ENCODE results near the gene KCNJ5. TPM values are rescaled to one million over a fixed set of nuclear protein-coding genes. Genes with fewer than 3 reads are reported as not detected.

KCNJ5 gene
- total RNA-seq, 1 experiment from 2014 or later: 0.11 TPM

- no peak overlapping the region for H2BK5ac ChIP-seq (ENCODE audit: insufficient read length, low read length)
- H3K4me1 ChIP-seq (ENCODE audit: insufficient read depth, low read length): no peaks in the 10 kb centered on the region
- H2BK20ac ChIP-seq (ENCODE audit: low read depth, low read length, poor library complexity, severe bottlenecking): no peak overlapping the region
- no peak overlapping the region for H3K27ac ChIP-seq (ENCODE audit: insufficient read length, low read depth, low read length)
- no CpG with 5 or more reads among the region's 2 CpGs for WGBS (ENCODE audit: extremely low coverage, insufficient read length, low lambda C conversion rate)
- Mint-ChIP-seq H3K27ac (no peak overlapping the region), H3K4me3 (no peak overlapping the region), H3K27me3 (ENCODE audit: low read depth) (peaks cover 7% of the 10 kb centered on the region), H3K9me3 (no peaks in the 10 kb centered on the region), H3K36me3 (ENCODE audit: insufficient read depth in 1 of 3, low read depth in 3 of 3) (no peaks in the 10 kb centered on the region), H3K4me1 (peaks cover 7 to 9% of the 10 kb centered on the region in 2 experiments; a peak in 3 of 4 replicates)
- H4K91ac ChIP-seq (ENCODE audit: insufficient read length, low read depth, low read length): no peak overlapping the region
- H3K23me2 ChIP-seq (ENCODE audit: insufficient read length, low read depth, low read length, poor library complexity, severe bottlenecking): no peaks in the 10 kb centered on the region
- H4K5ac ChIP-seq (ENCODE audit: insufficient read length, low read depth, low read length): no peak overlapping the region
- no peak overlapping the region for H4K8ac ChIP-seq (replicated peaks; ENCODE audit: insufficient read length, low read depth, low read length)
- H2BK120ac ChIP-seq (ENCODE audit: low read depth, low read length, poor library complexity, severe bottlenecking): no peak overlapping the region
- TF ChIP-seq CTCF (conservative IDR thresholded peaks at IDR 0.05): no peak
- H4K20me1 ChIP-seq (ENCODE audit: control insufficient read depth, insufficient read depth, insufficient read length): no peaks in the 10 kb centered on the region
- H2AK5ac ChIP-seq (ENCODE audit: insufficient read length, low read length): no peak overlapping the region
- no peak overlapping the region for H3K4me2 ChIP-seq (ENCODE audit: insufficient read depth, insufficient read length, low read length)
- DNase-seq: no peak
- H3K9ac ChIP-seq (ENCODE audit: extremely low read depth, insufficient read length, low read length): no peak overlapping the region
- H3T11ph ChIP-seq (ENCODE audit: low read length): no peak overlapping the region
- H2AFZ ChIP-seq (ENCODE audit: low read length): no peak overlapping the region
- H3K79me1 ChIP-seq (ENCODE audit: insufficient read depth, low read depth, low read length, poor library complexity, severe bottlenecking): no peaks in the 10 kb centered on the region
- no peak overlapping the region for H3K56ac ChIP-seq (ENCODE audit: insufficient read length, low read depth, low read length)
- no peak overlapping the region for H2BK12ac ChIP-seq (ENCODE audit: insufficient read length, low read depth, low read length)
- H3K14ac ChIP-seq (ENCODE audit: insufficient read depth, low read length): no peak overlapping the region
- no peak overlapping the region for H2BK15ac ChIP-seq (ENCODE audit: low read depth, low read length)
- H3K79me2 ChIP-seq (ENCODE audit: insufficient read depth, low read length): no peaks in the 10 kb centered on the region
- H3K27me3 ChIP-seq (ENCODE audit: insufficient read depth, low read length): no peaks in the 10 kb centered on the region
- H3K4ac ChIP-seq (ENCODE audit: low read depth, low read length): no peak overlapping the region
- no peak overlapping the region for H3K23ac ChIP-seq (ENCODE audit: insufficient read length, low read depth, low read length)
- H3K9me3 ChIP-seq (ENCODE audit: control insufficient read depth, low read depth, low read length): no peaks in the 10 kb centered on the region
- no peak overlapping the region for H3K18ac ChIP-seq (ENCODE audit: insufficient read length, low read depth, low read length)
Observed at GRCh38 chr11:128961645-128962044, 70.5 kb downstream of the KCNJ5 start.

Measured in H9 (cell line).